Progenitor cell of endocrine pancreas (in vitro differentiated cells): ENCODE data around the gene CD4. TPM values are rescaled to one million over a fixed set of nuclear protein-coding genes. Genes with fewer than 3 reads are reported as not detected.

Experiments used
- DNase-seq: peaks from one replicate; pipeline ENCODE4 v3.0.0; 2021; ENCODE audit warnings: low spot score; ENCODE audit not compliant: unreplicated experiment
- H3K27ac Mint-ChIP-seq: 2 replicates; pipeline ENCODE4 v1.8.0; 2021; ENCODE audit warnings: mild to moderate bottlenecking, moderate library complexity, mixed read lengths
- H3K27me3 Mint-ChIP-seq: 2 replicates; pipeline ENCODE4 v1.8.0; 2021; ENCODE audit warnings: mixed read lengths
- H3K36me3 Mint-ChIP-seq: 2 replicates; pipeline ENCODE4 v1.8.0; 2022; ENCODE audit warnings: mixed read lengths; ENCODE audit not compliant: insufficient read depth
- H3K4me1 Mint-ChIP-seq: 2 replicates; pipeline ENCODE4 v1.8.0; 2021; ENCODE audit warnings: low read depth, mixed read lengths
- H3K4me3 Mint-ChIP-seq: 2 replicates; pipeline ENCODE4 v1.8.0; 2021; ENCODE audit warnings: low read depth, mild to moderate bottlenecking, moderate library complexity, mixed read lengths
- H3K9me3 Mint-ChIP-seq: 2 replicates; pipeline ENCODE4 v1.8.0; 2021; ENCODE audit warnings: low read depth, mixed read lengths
- CTCF ChIP-seq: fragments of 200-600 bp; sonication (generic); IDR thresholded peaks from one replicate; pipeline ENCODE4 v1.5.0; 2021; ENCODE audit warnings: antibody characterized with exemption, mild to moderate bottlenecking; ENCODE audit not compliant: unreplicated experiment
- total RNA-seq: library from RNA; stranded (reverse); gene quantifications from 2 replicates; pipeline ENCODE4 v1.2.1, GENCODE V29; 2021

Gene CD4
- total RNA-seq, 1 donor from 2014 or later: 1.5 TPM

- DNase-seq: no peak
- no peak overlapping the region for H3K4me3 Mint-ChIP-seq
- no peak for TF ChIP-seq CTCF
- H3K9me3 Mint-ChIP-seq: no peaks in the 10 kb centered on the region
- H3K27ac Mint-ChIP-seq: no peak overlapping the region
- H3K4me1 Mint-ChIP-seq: peaks cover 5% of the 10 kb centered on the region
- peaks cover 40% of the 10 kb centered on the region for H3K36me3 Mint-ChIP-seq
- no peaks in the 10 kb centered on the region for H3K27me3 Mint-ChIP-seq
Observed at GRCh38 chr12:6747216-6747615, 42.1 kb upstream of the CD4 start.

- H3K36me3 Mint-ChIP-seq: peaks cover 43% of the 10 kb centered on the region
- no peak overlapping the region for H3K4me3 Mint-ChIP-seq
- peaks cover 12% of the 10 kb centered on the region for H3K4me1 Mint-ChIP-seq
- no peak for DNase-seq
- no peaks in the 10 kb centered on the region for H3K9me3 Mint-ChIP-seq
- no peak for TF ChIP-seq CTCF
- H3K27me3 Mint-ChIP-seq: no peaks in the 10 kb centered on the region
- H3K27ac Mint-ChIP-seq: no peak overlapping the region
Observed at GRCh38 chr12:6748761-6749160, 40.6 kb upstream of the CD4 start.

- Mint-ChIP-seq H3K4me1 (peaks cover 20% of the 10 kb centered on the region), H3K4me3 (no peak overlapping the region)
Observed at GRCh38 chr12:6750506-6750905, 38.8 kb upstream of the CD4 start.

DNA sequence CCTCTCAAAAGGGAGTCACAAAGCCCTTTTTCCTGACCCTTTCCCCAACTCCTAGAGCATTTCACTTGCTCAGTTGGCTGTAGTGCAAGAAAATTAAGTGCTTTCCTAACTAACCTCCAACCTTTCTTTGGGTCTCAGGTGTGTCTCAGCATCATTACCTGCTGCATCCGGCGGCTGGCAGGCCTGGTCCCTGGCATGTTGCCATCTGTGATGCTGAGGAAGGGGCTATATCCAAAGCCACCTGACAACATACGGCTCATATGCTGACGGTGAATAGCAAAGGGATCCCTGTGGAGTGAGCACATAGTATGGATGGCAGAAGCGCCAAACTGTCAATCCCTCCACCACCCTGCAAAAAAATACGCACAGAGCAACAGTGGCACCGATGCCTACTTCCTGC is 37.6 kb upstream of the CD4 start:
- Mint-ChIP-seq H3K9me3 (no peaks in the 10 kb centered on the region), H3K4me3 (peak overlapping the region; percentile 96), H3K4me1 (peaks cover 20% of the 10 kb centered on the region), H3K27ac (peak overlapping the region; percentile 100), H3K36me3 (peaks cover 33% of the 10 kb centered on the region), H3K27me3 (no peaks in the 10 kb centered on the region)
- no peak for DNase-seq
- TF ChIP-seq CTCF: no peak

More at GRCh38 chr12:6750506-6750905, 38.8 kb upstream of the CD4 start:
- no peaks in the 10 kb centered on the region for H3K27me3 Mint-ChIP-seq
- H3K9me3 Mint-ChIP-seq: no peaks in the 10 kb centered on the region
- DNase-seq: no peak
- no peak for TF ChIP-seq CTCF
- peaks cover 36% of the 10 kb centered on the region for H3K36me3 Mint-ChIP-seq
- no peak overlapping the region for H3K27ac Mint-ChIP-seq

DNA sequence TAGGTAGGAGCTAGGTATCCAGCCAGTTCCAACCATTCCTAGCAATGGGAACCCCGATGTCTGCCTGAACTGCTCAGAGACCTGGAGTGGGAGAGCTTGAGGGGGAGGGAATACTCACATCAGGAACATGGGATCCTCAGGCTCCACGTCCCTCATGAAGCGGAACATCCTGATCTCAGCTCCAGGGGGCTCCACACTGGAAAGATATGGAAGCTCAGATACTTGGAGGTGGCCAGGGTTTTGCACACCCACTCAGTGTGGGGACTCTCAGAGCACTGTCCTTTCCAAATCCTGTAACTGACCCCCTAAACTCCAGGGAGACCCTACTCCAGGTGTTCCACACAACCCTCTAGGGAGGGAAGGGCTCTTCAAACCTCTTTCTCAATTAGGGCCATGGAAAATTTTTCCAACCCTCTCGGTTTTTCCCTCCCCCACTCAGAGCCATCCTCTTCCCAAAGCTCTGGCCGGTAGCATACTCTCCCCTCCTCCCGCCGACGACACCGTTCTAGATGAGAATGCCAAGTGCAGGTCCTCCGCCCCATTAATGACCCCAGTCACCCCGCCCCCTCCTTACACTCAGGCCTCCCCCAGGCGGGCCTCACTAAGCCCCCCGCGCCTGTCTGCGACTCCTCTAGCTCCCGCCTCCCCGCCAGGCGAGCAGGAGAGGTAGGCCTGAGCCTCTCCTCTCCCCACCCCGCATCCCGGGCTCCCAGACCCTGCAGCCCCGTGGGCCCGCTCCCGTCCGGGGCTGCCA is 37.0 kb upstream of the CD4 start:
- Mint-ChIP-seq H3K4me1 (peaks cover 21% of the 10 kb centered on the region), H3K27me3 (peaks cover 3% of the 10 kb centered on the region)

More for the DNA sequence above, 37.0 kb upstream of the CD4 start:
- no peak for DNase-seq
- TF ChIP-seq CTCF: peak; percentile 53
- Mint-ChIP-seq H3K27ac (peak overlapping the region; percentile 100), H3K9me3 (no peaks in the 10 kb centered on the region), H3K36me3 (peaks cover 28% of the 10 kb centered on the region), H3K4me3 (peak overlapping the region; percentile 96)
